Prostate gland (tissue), 1 donor: ENCODE data around the gene SPOCK1.

ENCODE experiments used
- POLR2A ChIP-seq: fragments of 450-650 bp; IDR thresholded peaks from one replicate; pipeline ENCODE4 v1.6.1; 2016; ENCODE audit warnings: antibody characterized with exemption, mild to moderate bottlenecking
- POLR2AphosphoS5 ChIP-seq: sonication (generic); formaldehyde crosslinking; IDR thresholded peaks from one replicate; pipeline ENCODE4 v1.6.1; 2017; ENCODE audit warnings: antibody characterized with exemption

GRCh38 chr5:137034213-137034612 lies 464.9 kb downstream of the SPOCK1 start:
- TF ChIP-seq POLR2A, result no peak
- no peak for TF ChIP-seq POLR2AphosphoS5
